ENCODE measurements around the gene BRS3.
"Not testable (repeated sequence)": the region's sequence is repeated elsewhere in the genome, so short reads cannot be mapped to it uniquely, and the experiment has no call there.

Gene BRS3

DNA sequence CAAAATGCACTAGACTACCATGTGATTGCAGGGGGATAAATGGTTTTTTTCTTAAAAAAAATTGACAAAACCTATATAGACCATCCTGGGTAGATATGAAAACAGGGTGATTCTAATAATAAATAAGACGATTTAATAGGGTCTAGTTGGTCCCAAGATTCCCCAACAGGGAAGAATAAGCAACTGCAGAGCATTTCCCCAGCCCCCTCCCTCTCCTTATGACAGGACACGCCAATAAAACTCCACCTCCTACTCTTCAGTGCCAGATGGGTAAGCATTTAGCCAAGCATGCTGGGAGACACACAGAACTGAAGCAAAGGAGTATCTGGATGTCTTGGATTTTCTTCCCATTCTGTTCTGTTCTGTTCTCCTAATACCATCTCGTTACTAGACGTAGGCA, at the start of gene BRS3:
BRS3 (plus strand) TSS at position 301 of the 400 bp plus-strand sequence. CDS start 168 bp downstream, outside the sequence.
- no peaks in the 10 kb centered on the region for H3K36me3 Mint-ChIP-seq (ENCODE audit: insufficient read depth)
- DNase-seq (ENCODE audit: low spot score in 2 of 2) (no peak), ATAC-seq (replicated peaks; ENCODE audit: extremely low read depth, poor library complexity, severe bottlenecking) (no peak)
- H3K9me3 Mint-ChIP-seq = no peaks in the 10 kb centered on the region
- no peaks in the 10 kb centered on the region for H3K4me1 Mint-ChIP-seq
- H3K4me3 Mint-ChIP-seq = no peak within 1 kb of the TSS
- H3K27me3 Mint-ChIP-seq = peaks cover 53% of the 10 kb centered on the region
- no peak within 1 kb of the TSS for H3K27ac Mint-ChIP-seq (ENCODE audit: low read depth)

GRCh38 chrX:136438192-136438591, 49.6 kb upstream of the BRS3 start:
- Mint-ChIP-seq H3K27me3 (peaks cover 7% of the 10 kb centered on the region), H3K9me3 (no peaks in the 10 kb centered on the region), H3K4me1 (no peaks in the 10 kb centered on the region), H3K4me3 (no peak overlapping the region), H3K27ac (ENCODE audit: low read depth) (no peak overlapping the region), H3K36me3 (ENCODE audit: insufficient read depth) (no peaks in the 10 kb centered on the region)
- DNase-seq (ENCODE audit: low spot score in 2 of 2) (no peak), ATAC-seq (replicated peaks; ENCODE audit: extremely low read depth, poor library complexity, severe bottlenecking) (no peak)

DNA sequence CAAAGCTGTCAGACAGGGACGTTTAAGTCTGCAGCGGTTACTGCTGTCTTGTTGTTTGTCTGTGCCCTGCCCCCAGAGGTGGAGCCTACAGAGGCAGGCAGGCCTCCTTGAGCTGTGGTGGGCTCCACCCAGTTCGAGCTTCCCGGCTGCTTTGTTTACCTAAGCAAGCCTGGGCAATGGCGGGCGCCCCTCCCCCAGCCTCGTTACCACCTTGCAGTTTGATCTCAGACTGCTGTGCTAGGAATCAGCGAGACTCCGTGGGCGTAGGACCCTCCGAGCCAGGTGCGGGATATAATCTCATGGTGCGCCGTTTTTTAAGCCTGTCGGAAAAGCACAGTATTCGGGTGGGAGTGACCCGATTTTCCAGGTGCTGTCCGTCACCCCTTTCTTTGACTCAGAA, 42.1 kb upstream of the BRS3 start:
- not testable (repeated sequence) for H3K27me3 Mint-ChIP-seq; DNase-seq (ENCODE audit: low spot score in 2 of 2); H3K27ac Mint-ChIP-seq (ENCODE audit: low read depth); H3K36me3 Mint-ChIP-seq (ENCODE audit: insufficient read depth); H3K4me3 Mint-ChIP-seq; H3K9me3 Mint-ChIP-seq; ATAC-seq (replicated peaks; ENCODE audit: extremely low read depth, poor library complexity, severe bottlenecking); H3K4me1 Mint-ChIP-seq

GRCh38 chrX:136446208-136446607, 41.5 kb upstream of the BRS3 start:
- DNase-seq (ENCODE audit: low spot score in 2 of 2) (no peak), ATAC-seq (replicated peaks; ENCODE audit: extremely low read depth, poor library complexity, severe bottlenecking) (no peak)
- Mint-ChIP-seq H3K36me3 (ENCODE audit: insufficient read depth) (no peaks in the 10 kb centered on the region), H3K4me3 (no peak overlapping the region), H3K27me3 (no peaks in the 10 kb centered on the region), H3K9me3 (no peaks in the 10 kb centered on the region), H3K4me1 (no peaks in the 10 kb centered on the region), H3K27ac (ENCODE audit: low read depth) (no peak overlapping the region)

GRCh38 chrX:136447308-136447707, 40.4 kb upstream of the BRS3 start:
- H3K27me3 Mint-ChIP-seq = no peaks in the 10 kb centered on the region
- no peak overlapping the region for H3K27ac Mint-ChIP-seq (ENCODE audit: low read depth)
- no peak for DNase-seq (ENCODE audit: low spot score in 2 of 2)
- no peaks in the 10 kb centered on the region for H3K4me1 Mint-ChIP-seq
- no peaks in the 10 kb centered on the region for H3K9me3 Mint-ChIP-seq
- no peak for ATAC-seq (replicated peaks; ENCODE audit: extremely low read depth, poor library complexity, severe bottlenecking)
- no peak overlapping the region for H3K4me3 Mint-ChIP-seq
- H3K36me3 Mint-ChIP-seq (ENCODE audit: insufficient read depth) = no peaks in the 10 kb centered on the region

GRCh38 chrX:136447968-136448367, 39.8 kb upstream of the BRS3 start:
- no peaks in the 10 kb centered on the region for H3K9me3 Mint-ChIP-seq
- H3K27ac Mint-ChIP-seq (ENCODE audit: low read depth) = no peak overlapping the region
- H3K4me3 Mint-ChIP-seq = no peak overlapping the region
- H3K27me3 Mint-ChIP-seq = no peaks in the 10 kb centered on the region
- no peaks in the 10 kb centered on the region for H3K4me1 Mint-ChIP-seq
- no peaks in the 10 kb centered on the region for H3K36me3 Mint-ChIP-seq (ENCODE audit: insufficient read depth)
- DNase-seq (ENCODE audit: low spot score in 2 of 2) = no peak
- no peak for ATAC-seq (replicated peaks; ENCODE audit: extremely low read depth, poor library complexity, severe bottlenecking)

- DNase-seq (ENCODE audit: low spot score in 2 of 2) = no peak
- H3K27ac Mint-ChIP-seq (ENCODE audit: low read depth) = no peak overlapping the region
- H3K4me3 Mint-ChIP-seq = no peak overlapping the region
- no peaks in the 10 kb centered on the region for H3K27me3 Mint-ChIP-seq
- H3K9me3 Mint-ChIP-seq = no peaks in the 10 kb centered on the region
- no peaks in the 10 kb centered on the region for H3K4me1 Mint-ChIP-seq
- H3K36me3 Mint-ChIP-seq (ENCODE audit: insufficient read depth) = no peaks in the 10 kb centered on the region
- ATAC-seq (replicated peaks; ENCODE audit: extremely low read depth, poor library complexity, severe bottlenecking) = no peak
These were observed 37.5 kb upstream of the BRS3 start for GRCh38 chrX:136450050-136450830.

DNA sequence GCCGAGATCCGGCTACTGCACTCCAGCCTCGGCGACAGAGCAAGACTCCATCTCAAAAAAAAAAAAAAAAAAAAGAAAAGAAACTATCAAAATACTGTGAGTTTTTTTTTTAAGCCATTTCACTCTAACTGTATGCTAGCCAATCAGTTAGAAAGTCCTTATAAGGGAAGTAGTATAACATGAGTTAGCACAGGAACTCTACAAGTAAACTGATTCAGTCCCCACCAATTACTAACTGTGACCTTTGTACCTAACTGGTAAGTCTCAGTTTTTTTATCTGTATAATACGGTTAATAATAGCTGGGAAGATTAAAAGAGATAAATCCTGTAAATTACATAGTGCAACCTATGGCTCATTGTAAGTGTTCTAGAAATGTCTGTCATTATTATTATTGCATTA, 35.1 kb upstream of the BRS3 start:
- Mint-ChIP-seq H3K27me3 (no peaks in the 10 kb centered on the region), H3K27ac (ENCODE audit: low read depth) (no peak overlapping the region), H3K36me3 (ENCODE audit: insufficient read depth) (no peaks in the 10 kb centered on the region), H3K9me3 (no peaks in the 10 kb centered on the region), H3K4me1 (no peaks in the 10 kb centered on the region), H3K4me3 (no peak overlapping the region)
- no peak for ATAC-seq (replicated peaks; ENCODE audit: extremely low read depth, poor library complexity, severe bottlenecking)
- no peak for DNase-seq (ENCODE audit: low spot score in 2 of 2)

- Mint-ChIP-seq H3K27ac (ENCODE audit: low read depth) (no peak overlapping the region), H3K36me3 (ENCODE audit: insufficient read depth) (no peaks in the 10 kb centered on the region), H3K4me3 (no peak overlapping the region), H3K9me3 (no peaks in the 10 kb centered on the region), H3K27me3 (no peaks in the 10 kb centered on the region), H3K4me1 (no peaks in the 10 kb centered on the region)
- ATAC-seq (replicated peaks; ENCODE audit: extremely low read depth, poor library complexity, severe bottlenecking) = no peak
- DNase-seq (ENCODE audit: low spot score in 2 of 2) = no peak
These were observed 34.6 kb upstream of the BRS3 start for GRCh38 chrX:136453114-136453513.

DNA sequence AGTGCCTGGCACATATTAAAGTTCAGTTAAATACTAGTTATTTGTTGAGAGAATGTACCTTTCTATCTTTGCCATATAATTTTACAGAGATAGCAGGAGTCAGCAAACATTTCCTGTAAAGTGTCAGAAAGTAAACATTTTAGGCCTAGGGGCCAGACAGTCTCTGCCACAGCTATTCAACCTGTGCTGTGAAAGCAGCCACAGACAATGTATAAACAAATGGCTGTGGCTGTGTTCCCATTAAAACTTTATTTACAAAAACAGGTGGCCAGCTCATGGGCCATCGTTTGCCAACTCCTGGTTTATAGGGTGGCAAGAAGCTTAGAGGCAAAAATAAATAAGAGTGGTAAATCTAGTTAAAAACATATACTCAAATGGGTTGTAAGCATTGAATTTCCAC, 34.0 kb upstream of the BRS3 start:
- Mint-ChIP-seq H3K27me3 (no peaks in the 10 kb centered on the region), H3K4me3 (no peak overlapping the region), H3K9me3 (no peaks in the 10 kb centered on the region), H3K27ac (ENCODE audit: low read depth) (no peak overlapping the region), H3K4me1 (no peaks in the 10 kb centered on the region), H3K36me3 (ENCODE audit: insufficient read depth) (no peaks in the 10 kb centered on the region)
- no peak for DNase-seq (ENCODE audit: low spot score in 2 of 2)
- ATAC-seq (replicated peaks; ENCODE audit: extremely low read depth, poor library complexity, severe bottlenecking) = no peak

DNA sequence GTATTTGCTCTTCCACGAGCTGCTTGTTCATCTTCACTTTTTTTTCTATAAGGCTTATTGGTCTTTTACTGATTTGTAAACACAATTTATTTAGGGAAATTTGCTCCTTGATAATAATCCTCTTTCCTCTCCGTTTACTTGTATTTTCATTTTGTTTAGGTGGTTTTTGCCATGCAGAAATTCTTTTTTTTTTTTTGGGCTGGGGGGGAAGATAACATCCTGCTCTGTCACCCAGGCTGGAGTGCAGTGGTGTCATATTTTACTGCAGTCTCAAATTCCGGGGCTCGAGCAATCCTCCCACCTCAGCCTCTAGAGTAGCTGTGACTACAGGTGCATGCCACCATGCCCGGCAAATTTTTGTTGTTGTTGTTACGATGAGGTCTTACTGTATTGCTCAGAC, 31.6 kb upstream of the BRS3 start:
- ATAC-seq (replicated peaks; ENCODE audit: extremely low read depth, poor library complexity, severe bottlenecking) = no peak
- H3K27ac Mint-ChIP-seq (ENCODE audit: low read depth) = no peak overlapping the region
- H3K4me1 Mint-ChIP-seq = no peaks in the 10 kb centered on the region
- no peak for DNase-seq (ENCODE audit: low spot score in 2 of 2)
- no peak overlapping the region for H3K4me3 Mint-ChIP-seq
- H3K9me3 Mint-ChIP-seq = no peaks in the 10 kb centered on the region
- H3K36me3 Mint-ChIP-seq (ENCODE audit: insufficient read depth) = no peaks in the 10 kb centered on the region
- no peaks in the 10 kb centered on the region for H3K27me3 Mint-ChIP-seq

GRCh38 chrX:136457303-136457917, 30.3 kb upstream of the BRS3 start:
- no peak for ATAC-seq (replicated peaks; ENCODE audit: extremely low read depth, poor library complexity, severe bottlenecking)
- H3K9me3 Mint-ChIP-seq = no peaks in the 10 kb centered on the region

DNA sequence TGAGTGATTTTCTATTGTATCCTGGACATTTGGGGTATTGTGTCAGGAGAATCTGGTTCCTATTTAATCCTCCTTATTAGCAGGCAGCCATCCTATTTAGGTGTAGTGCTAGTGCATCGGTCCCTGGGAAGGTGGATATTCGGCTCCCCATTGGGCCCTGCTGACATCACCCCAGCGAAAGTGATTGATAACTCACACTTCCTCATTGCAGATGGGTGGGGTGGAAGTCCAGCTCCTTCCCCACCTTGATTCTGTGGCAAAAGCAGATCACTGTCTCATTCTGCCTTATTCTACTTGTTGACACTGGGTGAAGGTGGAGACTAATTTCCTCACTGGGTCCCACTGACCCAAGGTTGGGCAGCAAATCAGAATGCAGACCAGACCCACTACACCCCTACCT, 23.2 kb upstream of the BRS3 start:
- no peaks in the 10 kb centered on the region for H3K9me3 Mint-ChIP-seq
- H3K4me3 Mint-ChIP-seq = no peak overlapping the region
- no peak overlapping the region for H3K27ac Mint-ChIP-seq (ENCODE audit: low read depth)
- ATAC-seq (replicated peaks; ENCODE audit: extremely low read depth, poor library complexity, severe bottlenecking) = no peak
- H3K36me3 Mint-ChIP-seq (ENCODE audit: insufficient read depth) = no peaks in the 10 kb centered on the region
- DNase-seq (ENCODE audit: low spot score in 2 of 2) = no peak
- H3K4me1 Mint-ChIP-seq = no peaks in the 10 kb centered on the region
- H3K27me3 Mint-ChIP-seq = no peaks in the 10 kb centered on the region

More at GRCh38 chrX:136457303-136457917, 30.3 kb upstream of the BRS3 start:
- Mint-ChIP-seq H3K27ac (ENCODE audit: low read depth) (no peak overlapping the region), H3K36me3 (ENCODE audit: insufficient read depth) (no peaks in the 10 kb centered on the region), H3K4me3 (no peak overlapping the region), H3K4me1 (no peaks in the 10 kb centered on the region), H3K27me3 (no peaks in the 10 kb centered on the region)
- no peak for DNase-seq (ENCODE audit: low spot score in 2 of 2)
